Stimulated activated CD4-positive, alpha-beta T cell treated with anti-CD3 and anti-CD28 coated beads, Interleukin-2, amount 100 ng/mL, for 24 hours (primary cell): ENCODE data around the gene NAB2.

Source experiments
- DNase-seq, 2 donors: peaks; one replicate each; pipeline ENCODE4 v3.0.0-alpha.2; 2020

The NAB2 gene

GRCh38 chr12:57094208-57095160 lies 5.6 kb downstream of the NAB2 start:
- no peak for DNase-seq

GRCh38 chr12:57095440-57095839 lies 6.5 kb downstream of the NAB2 start:
- no peak for DNase-seq

- DNase-seq: no peak
Measured at GRCh38 chr12:57096099-57096572, 7.2 kb downstream of the NAB2 start.

- DNase-seq: no peak
Measured at GRCh38 chr12:57096748-57097553, 8.0 kb downstream of the NAB2 start.

GRCh38 chr12:57097554-57097835 lies 8.6 kb downstream of the NAB2 start:
- no peak for DNase-seq

DNA sequence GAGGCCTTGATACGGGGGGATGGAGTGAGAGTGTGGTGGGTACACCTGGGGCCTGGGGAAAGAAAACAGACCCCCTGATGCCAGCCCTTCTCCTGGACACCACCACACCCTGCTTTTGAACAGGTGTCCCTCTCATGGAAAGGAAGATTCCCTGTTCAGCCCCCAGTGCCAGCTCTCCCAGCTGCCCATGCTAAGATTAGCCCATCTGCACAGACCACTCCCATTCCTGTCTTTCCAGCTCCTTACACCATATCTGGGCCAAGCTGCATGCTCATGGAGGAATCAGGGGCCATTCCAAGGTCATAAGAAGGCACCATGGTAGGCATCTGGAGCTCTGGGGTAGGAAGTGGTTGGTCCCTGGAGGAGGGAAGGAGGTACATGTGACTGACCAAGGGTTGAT lies 9.6 kb downstream of the NAB2 start:
- DNase-seq: no peak

DNA sequence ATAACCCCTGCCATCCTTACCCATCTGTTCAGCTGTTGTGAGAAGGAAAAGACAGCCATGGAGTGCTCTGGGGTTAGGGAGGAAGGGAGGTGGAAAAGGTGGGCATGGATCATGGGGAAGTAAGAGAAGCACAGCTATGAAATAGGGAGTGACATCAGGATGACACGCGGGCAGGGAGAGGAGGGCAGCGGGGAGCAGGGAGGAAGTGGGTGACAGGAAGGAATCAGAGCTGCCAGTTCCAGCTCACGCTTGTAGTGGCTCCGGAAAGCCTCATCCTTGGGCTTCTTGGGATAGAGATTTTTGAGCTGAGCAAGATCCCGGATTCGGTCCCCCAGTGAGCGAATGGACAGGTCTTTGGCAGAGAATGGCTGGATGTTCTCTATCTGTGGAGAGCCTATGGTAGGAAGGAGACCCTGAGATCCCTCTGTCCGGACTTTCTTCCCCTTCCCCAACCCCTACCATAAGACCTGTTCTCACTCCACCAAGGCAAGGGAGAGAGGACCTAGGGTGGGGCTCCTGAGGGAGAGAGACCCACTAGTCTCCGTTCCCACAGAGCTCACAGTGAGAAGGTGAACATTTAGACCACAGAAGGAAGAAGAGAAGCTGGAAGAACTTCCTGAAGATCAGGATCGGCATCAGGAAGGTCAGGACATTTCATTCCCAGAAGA lies 10.3 kb downstream of the NAB2 start:
- no peak for DNase-seq

- no peak for DNase-seq
Measured at GRCh38 chr12:57099766-57100165, 10.9 kb downstream of the NAB2 start.

- no peak for DNase-seq
Measured at GRCh38 chr12:57101892-57102695, 13.2 kb downstream of the NAB2 start.

- no peak for DNase-seq
Measured at GRCh38 chr12:57103856-57104255, 14.9 kb downstream of the NAB2 start.

GRCh38 chr12:57104292-57104910 lies 15.5 kb downstream of the NAB2 start:
- no peak for DNase-seq

DNA sequence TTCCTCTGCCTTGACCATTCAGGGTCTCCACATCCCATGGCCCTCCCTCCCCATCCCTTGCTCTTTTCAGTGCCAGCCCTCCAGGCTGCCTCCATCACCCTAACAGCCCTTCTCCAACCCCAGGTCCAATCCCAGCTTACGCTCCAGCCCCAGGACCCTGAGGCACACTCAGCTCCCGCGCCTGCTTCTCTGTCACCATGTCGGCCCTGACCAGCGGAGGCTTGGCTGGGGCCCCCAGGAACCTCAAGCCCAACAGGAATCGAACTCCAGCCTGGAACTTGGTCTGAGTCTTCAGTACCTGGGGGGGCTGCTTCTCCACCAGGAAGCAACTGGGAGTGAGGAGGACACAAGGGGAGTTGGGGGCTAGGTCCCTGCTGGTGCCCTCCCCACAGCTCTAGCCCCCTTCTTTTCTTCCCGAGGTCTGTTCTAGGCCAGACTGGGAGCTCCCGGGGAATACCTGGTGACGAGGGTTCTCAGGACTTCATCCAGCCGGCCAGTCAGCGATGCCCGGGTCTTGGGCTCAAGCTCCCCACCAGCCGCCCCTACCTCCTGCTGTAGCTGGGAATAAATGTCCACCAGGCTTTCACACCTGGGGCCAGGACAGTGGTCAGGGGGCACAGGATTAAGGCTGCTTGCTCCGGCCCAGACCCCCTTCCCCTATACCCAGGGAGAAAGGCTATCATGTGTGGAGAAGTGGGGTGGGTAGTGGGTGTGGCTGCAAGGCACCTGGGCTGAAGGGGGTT lies 16.3 kb downstream of the NAB2 start:
- DNase-seq: no peak

- DNase-seq: no peak
Measured at GRCh38 chr12:57106021-57106708, 17.3 kb downstream of the NAB2 start.

- no peak for DNase-seq
Measured at GRCh38 chr12:57107456-57108155, 18.7 kb downstream of the NAB2 start.

DNA sequence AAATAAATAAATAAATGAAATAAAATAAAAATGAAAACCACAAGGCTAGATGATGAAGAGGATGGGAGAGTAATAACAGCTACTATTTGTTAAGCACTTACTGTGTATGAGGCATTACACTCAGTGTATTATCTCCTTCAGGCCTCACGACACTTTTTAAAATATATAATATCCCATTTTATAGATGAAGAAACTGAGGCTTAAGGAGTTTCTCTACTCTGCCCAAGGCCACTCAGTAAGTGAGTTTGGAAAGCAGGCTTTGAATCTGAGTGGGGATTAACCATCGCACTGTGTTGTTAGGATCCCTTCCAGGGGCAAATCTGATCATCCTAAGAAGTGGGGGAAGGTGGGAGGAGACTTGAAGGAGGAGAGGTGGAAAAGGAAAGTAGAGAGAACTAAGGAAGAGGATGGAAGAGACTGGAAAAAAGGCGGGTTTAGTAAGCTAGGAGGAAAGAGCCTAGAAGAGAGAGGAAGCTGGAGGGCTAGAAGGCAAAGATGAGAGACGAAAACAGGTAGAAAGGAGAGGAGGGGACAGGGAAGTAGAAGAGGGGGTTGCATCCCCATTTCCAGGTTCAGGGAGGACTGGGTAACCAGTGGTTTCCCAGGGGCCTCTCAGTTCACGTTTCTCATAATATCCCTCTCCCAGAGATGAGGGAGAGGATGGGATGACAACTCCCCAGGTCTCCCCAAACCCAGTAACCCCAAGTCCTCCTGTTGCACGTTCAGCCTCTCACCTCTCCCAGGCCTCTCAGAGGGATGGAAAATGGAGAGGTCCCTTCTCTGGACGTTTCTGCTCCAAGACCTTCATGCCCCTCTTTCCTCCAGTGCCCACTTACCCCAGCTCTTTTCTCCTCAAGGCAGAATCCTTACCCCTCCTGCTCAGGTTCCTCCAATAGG lies 20.5 kb downstream of the NAB2 start:
- no peak for DNase-seq

- DNase-seq: peak; percentile 78 to 83
Measured at GRCh38 chr12:57110104-57111030, 21.5 kb downstream of the NAB2 start.

GRCh38 chr12:57111031-57111734 lies 22.3 kb downstream of the NAB2 start, which contains the start of gene STAT6:
STAT6 (minus strand) TSS chr12:57111362; CDS start chr12:57108278, 3,084 bp downstream.
- peak; percentile 77 to 80 for DNase-seq
